Right lobe of liver (tissue), 6 donors: ENCODE measurements around the gene UNC5B. TPM values are rescaled to one million over a fixed set of nuclear protein-coding genes. Genes with fewer than 3 reads are reported as not detected.

Experiments
- ATAC-seq, 4 donors: fragments of 200-7000 bp; cut with Tn5 transposase; one replicate each; pipeline ENCODE4 v1.9.1; 2020; ENCODE audit warnings: mild to moderate bottlenecking in 4 of 4, moderate library complexity in 4 of 4
- DNase-seq, 3 donors: peaks; one replicate each; pipeline ENCODE4 v3.0.0-alpha.2; 2020
- H3K27ac ChIP-seq, 3 donors: fragments of 200-600 bp; one replicate each; pipeline ENCODE4 v1.8.0; 2022
- H3K27me3 ChIP-seq, 2 donors: fragments of 200-600 bp; one replicate each; pipeline ENCODE4 v1.8.0; 2022
- H3K36me3 ChIP-seq, 4 donors: fragments of 200-600 bp; sonication (generic) in 1 of 4; one replicate each; pipeline versions ENCODE4 v1.5.1 to v1.8.0; 2017 to 2022; ENCODE audit warnings: control low read depth in 1 of 4
- H3K4me1 ChIP-seq, 4 donors: fragments of 200-600 bp; sonication (generic) in 1 of 4; one replicate each; pipeline versions ENCODE4 v1.5.1 to v1.8.0; 2017 to 2022; ENCODE audit warnings: control low read depth in 1 of 4
- H3K4me3 ChIP-seq, 3 donors: fragments of 200-600 bp; one replicate each; pipeline ENCODE4 v1.8.0; 2022
- H3K9me3 ChIP-seq, 4 donors: fragments of 200-600 bp; sonication (generic) in 1 of 4; one replicate each; pipeline versions ENCODE4 v1.5.1 to v1.8.0; 2017 to 2022; ENCODE audit warnings: control low read depth in 1 of 4
- CTCF ChIP-seq, 4 donors: fragments of 200-600 bp in 3 of 4; fragments of 450-650 bp in 1 of 4; IDR thresholded peaks; one replicate each; pipeline versions ENCODE4 v1.5.1 to v1.8.0; 2016 to 2022; ENCODE audit warnings: antibody characterized with exemption in 4 of 4, mild to moderate bottlenecking in 2 of 4
- POLR2A ChIP-seq: fragments of 450-650 bp; IDR thresholded peaks from one replicate; pipeline ENCODE4 v1.6.1; 2017; ENCODE audit warnings: antibody characterized with exemption, mild to moderate bottlenecking
- WGBS: methylation state at CpG from one replicate; pipeline ENCODE4 v1.1.6; 2018; ENCODE audit warnings: low coverage, low lambda C conversion rate; ENCODE audit not compliant: insufficient coverage; ENCODE audit errors: missing lambda C conversion rate; 5-methylcytosine and 5-hydroxymethylcytosine counted together
- intact Hi-C, 2 donors: fragments of 100-400 bp; cut with DNase I; formaldehyde crosslinking; loops; one replicate each; pipeline versions ENCODE4 v1.11.2 to v1.14.1; 2022
- total RNA-seq, 6 experiments: library from RNA; depleted of rRNA in 2 of 6; stranded (reverse); fragments of >200 nt in 2 of 6; fragmentation: NEBNext Ultra II Directional in 3 of 6; extraction: Animal tissue kit (Norgen Biotek cat#: 25700) in 3 of 6; gene quantifications; one replicate each; pipeline versions ENCODE4 v1.1.0 to v1.2.4, GENCODE V29; 2016 to 2023
- donor health status: DM: no; HTN: yes; CAD: no.
- donor health status: DM: no; HTN: no; CAD: no.
- donor health status: DM: no; HTN: no; CAD: no.
- donor health status: DM: no; HTN: yes; CAD: no.
- donor health status: DM: no; HTN: yes; CAD: no.

UNC5B gene
- total RNA-seq, 6 experiments from 2014 or later, result 1.0 to 6.2 (median 2.1) TPM

GRCh38 chr10:71320592-71320991, 108.2 kb downstream of the UNC5B start:
- intact Hi-C loops, result loop anchor here (5.0 to 10.0 kb wide), 2 partner anchors 52 to 164 kb away; no protein-coding TSS in a partner anchor
- H3K27me3 ChIP-seq, result no peaks in the 10 kb centered on the region
- H3K4me3 ChIP-seq, result no peak overlapping the region
- no peak overlapping the region for H3K27ac ChIP-seq
- H3K4me1 ChIP-seq, result peaks cover 0 to 20% (median 5%) of the 10 kb centered on the region in 4 donors
- H3K36me3 ChIP-seq, result peaks cover 0 to 27% (median 0%) of the 10 kb centered on the region in 4 donors
- no peaks in the 10 kb centered on the region for H3K9me3 ChIP-seq
- ATAC-seq, result no peak
- 67% methylated on average over 2 of the region's 5 CpGs for WGBS
- DNase-seq, result no peak
- TF ChIP-seq POLR2A, result no peak
- TF ChIP-seq CTCF (IDR thresholded peaks at IDR 0.05), result no peak

DNA sequence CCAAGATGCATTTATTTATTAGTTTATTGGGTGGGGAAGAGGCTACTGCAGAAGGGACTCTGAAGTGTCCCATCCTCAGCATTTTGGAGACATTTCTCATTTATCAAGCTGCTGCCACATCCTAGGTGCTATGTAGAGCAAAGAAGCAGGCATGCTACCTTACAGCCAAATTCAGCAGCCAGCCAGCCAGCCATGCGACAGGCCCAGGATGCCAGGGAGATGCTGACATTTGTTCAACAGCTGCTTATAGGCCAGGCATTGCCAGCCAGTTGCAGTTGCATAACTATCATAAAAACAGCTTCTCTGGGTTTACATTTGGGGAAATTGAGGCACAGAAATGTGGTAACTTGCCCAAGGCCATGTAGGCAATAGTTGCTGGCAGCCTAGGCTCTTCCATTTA, 109.0 kb downstream of the UNC5B start:
- peaks cover 0 to 27% (median 0%) of the 10 kb centered on the region in 4 donors for H3K36me3 ChIP-seq
- 67% methylated on average over 1 of the region's 1 CpG for WGBS
- no peaks in the 10 kb centered on the region for H3K27me3 ChIP-seq
- no peak for ATAC-seq
- intact Hi-C loops, result loop anchor here (5.0 to 10.0 kb wide), 2 partner anchors 51 to 163 kb away; no protein-coding TSS in a partner anchor
- H3K4me1 ChIP-seq, result peaks cover 0 to 20% (median 5%) of the 10 kb centered on the region in 4 donors
- no peak for TF ChIP-seq CTCF (IDR thresholded peaks at IDR 0.05)
- TF ChIP-seq POLR2A, result no peak
- H3K4me3 ChIP-seq, result no peak overlapping the region
- H3K9me3 ChIP-seq, result no peaks in the 10 kb centered on the region
- no peak overlapping the region for H3K27ac ChIP-seq
- DNase-seq, result no peak

DNA sequence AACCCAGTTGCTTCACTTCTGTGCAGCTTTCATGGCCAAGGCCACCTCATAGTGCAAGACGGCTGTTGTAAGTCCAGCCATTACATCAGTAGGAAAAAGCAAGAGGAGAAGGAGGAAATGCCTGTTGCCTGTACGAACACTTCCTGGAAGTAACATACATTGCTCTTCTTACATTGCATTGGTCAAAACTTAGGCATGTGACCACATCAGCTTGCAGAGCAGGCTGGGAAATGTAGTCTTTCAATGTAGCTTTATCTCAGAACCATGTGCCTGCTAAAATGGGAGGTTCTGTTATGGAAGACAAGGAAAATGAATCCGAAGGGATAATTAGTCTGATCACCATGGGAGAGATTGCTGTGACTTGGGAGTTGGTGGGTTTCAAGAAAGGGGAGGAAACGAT, 111.0 kb downstream of the UNC5B start:
- no peak for TF ChIP-seq POLR2A
- TF ChIP-seq CTCF (IDR thresholded peaks at IDR 0.05), result no peak
- no peak overlapping the region for H3K4me3 ChIP-seq
- H3K9me3 ChIP-seq, result no peaks in the 10 kb centered on the region
- H3K27ac ChIP-seq, result no peak overlapping the region
- H3K4me1 ChIP-seq, result peaks cover 0 to 20% (median 5%) of the 10 kb centered on the region in 4 donors
- intact Hi-C loops, result loop anchor here (5.0 to 10.0 kb wide), 2 partner anchors 49 to 161 kb away; no protein-coding TSS in a partner anchor
- WGBS, result 91% methylated on average over 4 of the region's 4 CpGs
- peaks cover 0 to 31% (median 1%) of the 10 kb centered on the region in 4 donors for H3K36me3 ChIP-seq
- no peaks in the 10 kb centered on the region for H3K27me3 ChIP-seq
- ATAC-seq (no peak), DNase-seq (no peak)

GRCh38 chr10:71324743-71325142, 112.4 kb downstream of the UNC5B start:
- H3K9me3 ChIP-seq, result no peaks in the 10 kb centered on the region
- TF ChIP-seq POLR2A, result no peak
- TF ChIP-seq CTCF (IDR thresholded peaks at IDR 0.05), result no peak
- intact Hi-C loops, result loop anchor here (5.0 to 10.0 kb wide), 2 partner anchors 48 to 160 kb away; no protein-coding TSS in a partner anchor
- peaks cover 0 to 22% (median 4%) of the 10 kb centered on the region in 4 donors for H3K4me1 ChIP-seq
- no peaks in the 10 kb centered on the region for H3K27me3 ChIP-seq
- peaks cover 0 to 31% (median 1%) of the 10 kb centered on the region in 4 donors for H3K36me3 ChIP-seq
- WGBS, result 96% methylated on average over 8 of the region's 9 CpGs
- no peak for ATAC-seq
- H3K4me3 ChIP-seq, result no peak overlapping the region
- DNase-seq, result no peak
- no peak overlapping the region for H3K27ac ChIP-seq
